A673 (cell line): Measurements from ENCODE around the gene RIT1.

ENCODE experiments used
- CTCF ChIP-seq: fragments of 300-800, 200-600 bp; sonication (generic); conservative IDR thresholded peaks from 2 replicates; pipeline ENCODE4 v1.5.1; 2017; ENCODE audit warnings: low read depth, mild to moderate bottlenecking, antibody characterized with exemption, low read length, moderate library complexity, mixed read lengths
- EZH2 ChIP-seq: fragments of 200-600 bp; sonication (generic); IDR thresholded peaks from 2 replicates; pipeline ENCODE4 v1.6.1; 2017; ENCODE audit warnings: borderline replicate concordance, low read depth, mild to moderate bottlenecking, mixed read lengths, antibody characterized with exemption, low read length; ENCODE audit not compliant: poor library complexity, severe bottlenecking

- TF ChIP-seq EZH2 (no peak), CTCF (no peak)
Observed at GRCh38 chr1:155882766-155883165, 28.4 kb downstream of the RIT1 start.
